H9 (cell line): Measurements from ENCODE around the gene MINPP1. TPM values are rescaled to one million over a fixed set of nuclear protein-coding genes. Genes with fewer than 3 reads are reported as not detected.

Experiments used
- DNase-seq: peaks from one replicate; pipeline ENCODE4 v3.0.0-alpha.2; 2017
- H2AFZ ChIP-seq: one replicate; pipeline ENCODE4 v1.6.1; 2013; ENCODE audit warnings: mild to moderate bottlenecking, low read length, control low read depth, moderate library complexity
- H2AK5ac ChIP-seq: 2 replicates; pipeline ENCODE4 v1.6.1; 2013; ENCODE audit warnings: low read length, control low read depth, mixed read lengths; ENCODE audit not compliant: insufficient read length
- H2BK120ac ChIP-seq: one replicate; pipeline ENCODE4 v1.6.1; 2013; ENCODE audit warnings: low read depth, mild to moderate bottlenecking, low read length, control low read depth, inconsistent platforms; ENCODE audit not compliant: poor library complexity, severe bottlenecking
- H2BK12ac ChIP-seq: 2 replicates; pipeline ENCODE4 v1.6.1; 2013; ENCODE audit warnings: low read length, control low read depth, mixed read lengths, low read depth; ENCODE audit not compliant: insufficient read length
- H2BK15ac ChIP-seq: 2 replicates; pipeline ENCODE4 v1.6.1; 2013; ENCODE audit warnings: low read depth, low read length, control low read depth
- H2BK20ac ChIP-seq: one replicate; pipeline ENCODE4 v1.6.1; 2013; ENCODE audit warnings: low read depth, mild to moderate bottlenecking, low read length, control low read depth, inconsistent platforms; ENCODE audit not compliant: poor library complexity, severe bottlenecking
- H2BK5ac ChIP-seq: 2 replicates; pipeline ENCODE4 v1.6.1; 2013; ENCODE audit warnings: low read length, control low read depth, mixed read lengths; ENCODE audit not compliant: insufficient read length
- H3K14ac ChIP-seq: 2 replicates; pipeline ENCODE4 v1.6.1; 2013; ENCODE audit warnings: low read length, control low read depth; ENCODE audit not compliant: insufficient read depth
- H3K18ac ChIP-seq: 2 replicates; pipeline ENCODE4 v1.6.1; 2013; ENCODE audit warnings: low read depth, mild to moderate bottlenecking, mixed read lengths, low read length, control low read depth; ENCODE audit not compliant: insufficient read length
- H3K23ac ChIP-seq: 2 replicates; pipeline ENCODE4 v1.6.1; 2013; ENCODE audit warnings: low read length, control low read depth, mixed read lengths, low read depth; ENCODE audit not compliant: insufficient read length
- H3K23me2 ChIP-seq: 2 replicates; pipeline ENCODE4 v1.6.1; 2013; ENCODE audit warnings: low read depth, mild to moderate bottlenecking, mixed read lengths, low read length, control low read depth; ENCODE audit not compliant: insufficient read length, poor library complexity, severe bottlenecking
- H3K27ac ChIP-seq: 2 replicates; pipeline ENCODE4 v1.5.1; 2013; ENCODE audit warnings: low read length, control low read depth, mixed read lengths, low read depth; ENCODE audit not compliant: insufficient read length
- H3K27me3 ChIP-seq: 2 replicates; pipeline ENCODE4 v1.6.1; 2013; ENCODE audit warnings: low read length, control low read depth, inconsistent platforms; ENCODE audit not compliant: insufficient read depth
- H3K4ac ChIP-seq: 2 replicates; pipeline ENCODE4 v1.6.1; 2013; ENCODE audit warnings: low read depth, mild to moderate bottlenecking, control low read depth, inconsistent platforms, low read length, moderate library complexity
- H3K4me1 ChIP-seq: 2 replicates; pipeline ENCODE4 v1.6.1; 2013; ENCODE audit warnings: low read length, control low read depth, inconsistent platforms; ENCODE audit not compliant: insufficient read depth
- H3K4me2 ChIP-seq: 2 replicates; pipeline ENCODE4 v1.6.1; 2013; ENCODE audit warnings: low read length, control low read depth, mixed read lengths; ENCODE audit not compliant: insufficient read length, insufficient read depth
- H3K56ac ChIP-seq: 2 replicates; pipeline ENCODE4 v1.6.1; 2013; ENCODE audit warnings: low read depth, mild to moderate bottlenecking, mixed read lengths, low read length, control low read depth; ENCODE audit not compliant: insufficient read length
- H3K79me1 ChIP-seq: 2 replicates; pipeline ENCODE4 v1.6.1; 2013; ENCODE audit warnings: low read depth, mild to moderate bottlenecking, moderate library complexity, low read length, control low read depth, inconsistent platforms; ENCODE audit not compliant: insufficient read depth, poor library complexity, severe bottlenecking
- H3K79me2 ChIP-seq: 2 replicates; pipeline ENCODE4 v1.6.1; 2013; ENCODE audit warnings: low read length, control low read depth, inconsistent platforms; ENCODE audit not compliant: insufficient read depth
- H3K9ac ChIP-seq: 2 replicates; pipeline ENCODE4 v1.6.1; 2013; ENCODE audit warnings: low read length, control low read depth, mixed read lengths; ENCODE audit not compliant: insufficient read length; ENCODE audit errors: extremely low read depth
- H3K9me3 ChIP-seq: one replicate; pipeline ENCODE4 v1.6.1; 2013; ENCODE audit warnings: low read depth, low read length, inconsistent platforms; ENCODE audit not compliant: control insufficient read depth
- H3T11ph ChIP-seq: one replicate; pipeline ENCODE4 v1.6.1; 2013; ENCODE audit warnings: mild to moderate bottlenecking, low read length, control low read depth, inconsistent platforms
- H4K20me1 ChIP-seq: one replicate; pipeline ENCODE4 v1.6.1; 2013; ENCODE audit not compliant: control insufficient read depth, insufficient read length, insufficient read depth
- H4K5ac ChIP-seq: 2 replicates; pipeline ENCODE4 v1.6.1; 2013; ENCODE audit warnings: low read depth, mild to moderate bottlenecking, mixed read lengths, low read length, control low read depth; ENCODE audit not compliant: insufficient read length
- H4K8ac ChIP-seq: replicated peaks from 2 replicates; pipeline ENCODE4 v1.6.1; 2013; ENCODE audit warnings: low read length, control low read depth, mixed read lengths, low read depth; ENCODE audit not compliant: insufficient read length
- H4K91ac ChIP-seq: 2 replicates; pipeline ENCODE4 v1.6.1; 2013; ENCODE audit warnings: low read depth, mild to moderate bottlenecking, moderate library complexity, mixed read lengths, low read length, control low read depth; ENCODE audit not compliant: insufficient read length
- H3K27ac Mint-ChIP-seq, 3 experiments: 2 replicates in 2 of 3; 3 replicates in 1 of 3; pipeline ENCODE4 v1.8.0; 2020 to 2021; ENCODE audit warnings: mixed read lengths in 3 of 3, mild to moderate bottlenecking in 1 of 3, moderate library complexity in 1 of 3
- H3K27me3 Mint-ChIP-seq: 2 replicates; pipeline ENCODE4 v1.8.0; 2021; ENCODE audit warnings: low read depth, mild to moderate bottlenecking, moderate library complexity, mixed read lengths
- H3K36me3 Mint-ChIP-seq, 3 experiments: 2 replicates in 2 of 3; 3 replicates in 1 of 3; pipeline ENCODE4 v1.8.0; 2020 to 2021; ENCODE audit warnings: low read depth in 3 of 3, mixed read lengths in 3 of 3; ENCODE audit not compliant: insufficient read depth in 1 of 3
- H3K4me1 Mint-ChIP-seq, 2 experiments: 2 replicates each; pipeline ENCODE4 v1.8.0; 2020; ENCODE audit warnings: mixed read lengths in 2 of 2
- H3K4me3 Mint-ChIP-seq, 2 experiments: 2 replicates in 1 of 2; 3 replicates in 1 of 2; pipeline ENCODE4 v1.8.0; 2020 to 2021; ENCODE audit warnings: mild to moderate bottlenecking in 2 of 2, mixed read lengths in 2 of 2, moderate library complexity in 1 of 2
- H3K9me3 Mint-ChIP-seq, 2 experiments: 2 replicates in 1 of 2; 3 replicates in 1 of 2; pipeline ENCODE4 v1.8.0; 2020; ENCODE audit warnings: mild to moderate bottlenecking in 2 of 2, mixed read lengths in 2 of 2, moderate library complexity in 1 of 2
- CTCF ChIP-seq: fragments of 200-600 bp; sonication (generic); conservative IDR thresholded peaks from 3 replicates; pipeline ENCODE4 v1.8.0; 2021; ENCODE audit warnings: antibody characterized with exemption, mild to moderate bottlenecking
- WGBS: extraction: QIAGEN DNeasy Blood & Tissue Kit; methylation state at CpG from one replicate; pipeline ENCODE4 v1.1.7; 2013; ENCODE audit warnings: missing lambda C conversion rate, low lambda C conversion rate, mixed read lengths; ENCODE audit not compliant: insufficient read length; ENCODE audit errors: extremely low coverage; 5-methylcytosine and 5-hydroxymethylcytosine counted together
- total RNA-seq: library from RNA; stranded (reverse); gene quantifications from 2 replicates; pipeline ENCODE4 v1.2.1, GENCODE V29; 2021

The MINPP1 gene
- total RNA-seq, 1 experiment from 2014 or later = 30.3 TPM

- Histone ChIP-seq H3T11ph (no peak overlapping the region), H3K9ac (no peak overlapping the region), H2AK5ac (no peak overlapping the region), H3K23me2 (peaks cover 3% of the 10 kb centered on the region), H3K14ac (no peak overlapping the region), H4K8ac (no peak overlapping the region), H2AFZ (no peak overlapping the region), H2BK5ac (no peak overlapping the region), H2BK20ac (no peak overlapping the region), H3K4me1 (no peaks in the 10 kb centered on the region), H4K91ac (no peak overlapping the region), H4K20me1 (no peaks in the 10 kb centered on the region), H3K23ac (no peak overlapping the region), H3K9me3 (no peaks in the 10 kb centered on the region), H3K79me1 (no peaks in the 10 kb centered on the region), H2BK15ac (no peak overlapping the region), H2BK12ac (no peak overlapping the region), H3K56ac (no peak overlapping the region), H3K18ac (no peak overlapping the region), H3K27ac (no peak overlapping the region), H3K4ac (no peak overlapping the region), H3K79me2 (peaks cover 2% of the 10 kb centered on the region; the same call in 1 of the 2 replicates), H3K27me3 (no peaks in the 10 kb centered on the region), H3K4me2 (peak overlapping the region; percentile 79), H4K5ac (no peak overlapping the region), H2BK120ac (no peak overlapping the region)
- no CpG with 5 or more reads among the region's 6 CpGs for WGBS
- Mint-ChIP-seq H3K4me1 (peaks cover 26 to 29% of the 10 kb centered on the region in 2 experiments), H3K4me3 (peak overlapping the region; percentile 94), H3K36me3 (peaks cover 2 to 12% (median 6%) of the 10 kb centered on the region in 3 experiments; a peak in 5 of 7 replicates), H3K27me3 (peaks cover 13% of the 10 kb centered on the region), H3K27ac (no peak overlapping the region; a peak in 1 of 7 replicates), H3K9me3 (no peaks in the 10 kb centered on the region)
- no peak for TF ChIP-seq CTCF
- DNase-seq = no peak
These were observed 807 bp upstream of the MINPP1 start for GRCh38 chr10:87503886-87504285.
